HepG2 (cell line): Measurements from ENCODE around the gene VWA7. TPM values are rescaled to one million over a fixed set of nuclear protein-coding genes. Genes with fewer than 3 reads are reported as not detected.

ENCODE experiments used
- CCDC6 ChIP-seq: sonication (generic); formaldehyde crosslinking; IDR thresholded peaks from 2 replicates; pipeline ENCODE4 v1.8.1; 2022; ENCODE audit warnings: mild to moderate bottlenecking, missing genetic modification reagents, moderate library complexity
- GATA4 ChIP-seq: sonication (generic); IDR thresholded peaks from 2 replicates; pipeline ENCODE4 v1.6.1; 2016; ENCODE audit warnings: antibody characterized with exemption, low read depth, borderline replicate concordance
- HMG20A ChIP-seq: IDR thresholded peaks from 2 replicates; pipeline ENCODE4 v1.6.1; 2016; ENCODE audit warnings: borderline replicate concordance
- HNF1A ChIP-seq, 2 experiments: sonication (generic) in 1 of 2; formaldehyde crosslinking in 1 of 2; IDR thresholded peaks; 2 replicates each; pipeline versions ENCODE4 v1.4.0 to v1.6.1; 2016 to 2020; ENCODE audit warnings: borderline replicate concordance in 1 of 2, low read depth in 1 of 2, mild to moderate bottlenecking in 1 of 2, missing genetic modification reagents in 1 of 2
- IKZF4 ChIP-seq: sonication (generic); formaldehyde crosslinking; IDR thresholded peaks from 2 replicates; pipeline ENCODE4 v1.5.1; 2020; ENCODE audit warnings: borderline replicate concordance, mild to moderate bottlenecking, low read depth, missing genetic modification reagents; ENCODE audit errors: not compliant biosample characterization
- MAZ ChIP-seq, 2 experiments: sonication (generic) in 1 of 2; formaldehyde crosslinking in 1 of 2; IDR thresholded peaks; 2 replicates each; pipeline versions ENCODE4 v1.5.0 to v1.6.1; 2012 to 2020; ENCODE audit warnings: low read depth in 2 of 2, mild to moderate bottlenecking in 2 of 2, borderline replicate concordance in 1 of 2, improper control_type of control experiment in 1 of 2, low read length in 1 of 2, missing genetic modification reagents in 1 of 2, moderate library complexity in 1 of 2
- MXD1 ChIP-seq: sonication (generic); formaldehyde crosslinking; IDR thresholded peaks from 2 replicates; pipeline ENCODE4 v1.4.0; 2020; ENCODE audit warnings: mild to moderate bottlenecking, missing genetic modification reagents
- NCOA2 ChIP-seq: sonication (generic); formaldehyde crosslinking; IDR thresholded peaks from 2 replicates; pipeline ENCODE4 v1.8.0; 2022; ENCODE audit warnings: inconsistent platforms
- NR2F6 ChIP-seq, 2 experiments: IDR thresholded peaks; 2 replicates each; pipeline ENCODE4 v1.6.1; 2016; ENCODE audit warnings: antibody characterized with exemption in 1 of 2, mild to moderate bottlenecking in 1 of 2
- PRMT3 ChIP-seq: sonication (generic); formaldehyde crosslinking; IDR thresholded peaks from 2 replicates; pipeline ENCODE4 v1.8.1; 2022; ENCODE audit warnings: low read depth, mild to moderate bottlenecking, moderate library complexity, missing genetic modification reagents, borderline replicate concordance
- SNAPC5 ChIP-seq: sonication (generic); formaldehyde crosslinking; IDR thresholded peaks from 2 replicates; pipeline ENCODE4 v1.8.1; 2023; ENCODE audit warnings: mild to moderate bottlenecking, missing genetic modification reagents, borderline replicate concordance
- THAP11 ChIP-seq: IDR thresholded peaks from 2 replicates; pipeline ENCODE4 v1.6.1; 2016; ENCODE audit warnings: missing biosample characterization, missing genetic modification reagents
- ZC3H4 ChIP-seq: sonication (generic); formaldehyde crosslinking; IDR thresholded peaks from 2 replicates; pipeline ENCODE4 v1.4.0; 2020; ENCODE audit warnings: missing genetic modification reagents, borderline replicate concordance
- ZFAT ChIP-seq: sonication (generic); formaldehyde crosslinking; conservative IDR thresholded peaks from 2 replicates; pipeline ENCODE4 v1.8.1; 2023; ENCODE audit warnings: missing genetic modification reagents, inconsistent platforms
- ZNF251 ChIP-seq: sonication (generic); formaldehyde crosslinking; IDR thresholded peaks from 2 replicates; pipeline ENCODE4 v1.9.0; 2021; ENCODE audit warnings: mild to moderate bottlenecking, missing genetic modification reagents
- ZNF749 ChIP-seq: sonication (generic); formaldehyde crosslinking; IDR thresholded peaks from 2 replicates; pipeline ENCODE4 v1.8.0; 2022; ENCODE audit warnings: mild to moderate bottlenecking, missing genetic modification reagents, moderate library complexity, borderline replicate concordance
- polyA plus RNA-seq, 8 experiments: library from polyadenylated mRNA; depleted of rRNA in 3 of 8; stranded (reverse) in 7 of 8; unstranded in 1 of 8; fragments of >200 nt; fragmentation: Illumina TruSeq in 4 of 8; extraction: Trizol in 4 of 8; gene quantifications; 2 replicates each; pipeline versions ENCODE4 v1.2.1 to v1.2.3, GENCODE V29; 2011 to 2016; ENCODE audit warnings: low read depth in 4 of 8, missing spikeins in 1 of 8, mixed read lengths in 1 of 8; ENCODE audit not compliant: insufficient read depth in 1 of 8
- total RNA-seq, 5 experiments: library from RNA; depleted of rRNA; stranded (reverse); fragments of >200 nt; fragmentation: Illumina TruSeq; extraction: Trizol; gene quantifications; 2 replicates each; pipeline ENCODE4 v1.2.3, GENCODE V29; 2016; ENCODE audit warnings: low read depth in 1 of 5
- TF ChIP-seq, protein P1 (sequence below): sonication (generic); formaldehyde crosslinking; IDR thresholded peaks from 2 replicates; pipeline ENCODE4 v1.5.0; 2020; ENCODE audit warnings: mild to moderate bottlenecking, missing genetic modification reagents
- TF ChIP-seq, protein P2 (sequence below): sonication (generic); formaldehyde crosslinking; IDR thresholded peaks from 2 replicates; pipeline ENCODE4 v1.4.0; 2020; ENCODE audit warnings: mild to moderate bottlenecking, missing genetic modification reagents

VWA7 gene
- total and polyA plus RNA-seq, 2 of the 13 experiments (the other 11 are each of a cell fraction or from before 2014, with no cell fraction given): 0.86 to 3.3 TPM

- TF ChIP-seq HNF1A (IDR thresholded peaks at IDR 0.05; ENCODE audit: low read depth): peak; percentile 99
- TF ChIP-seq HNF1A (CRISPR knock-in tag; IDR thresholded peaks at IDR 0.05; ENCODE audit: borderline replicate concordance): peak; percentile 99
- peak; percentile 16 for TF ChIP-seq IKZF4
- peak; percentile 41; the same call in 1 of the 2 replicates for TF ChIP-seq GATA4
- TF ChIP-seq ZNF251 (CRISPR knock-in tag): no peak
- no peak for TF ChIP-seq ZNF749
- TF ChIP-seq ZC3H4 (CRISPR knock-in tag): no peak; the same call in none of the 2 replicates
- no peak for TF ChIP-seq MXD1 (CRISPR knock-in tag)
- peak; percentile 34; the same call in 1 of the 2 replicates for TF ChIP-seq MAZ (IDR thresholded peaks at IDR 0.05; ENCODE audit: borderline replicate concordance, low read depth, low read length)
- peak; percentile 79 for TF ChIP-seq MAZ (CRISPR knock-in tag; IDR thresholded peaks at IDR 0.05; ENCODE audit: low read depth)
- TF ChIP-seq SNAPC5: peak; percentile 87; the same call in 1 of the 2 replicates
- no peak for TF ChIP-seq CCDC6 (CRISPR knock-in tag)
- no peak for TF ChIP-seq ZFAT (CRISPR knock-in tag)
- TF ChIP-seq THAP11 (CRISPR knock-in tag): peak; percentile 60; the same call in 1 of the 2 replicates
- TF ChIP-seq PRMT3: no peak
- peak; percentile 69; the same call in 1 of the 2 replicates for TF ChIP-seq NR2F6 (IDR thresholded peaks at IDR 0.05)
- peak; percentile 76 for TF ChIP-seq NR2F6 (CRISPR knock-in tag; IDR thresholded peaks at IDR 0.05)
- peak; percentile 27; the same call in 1 of the 2 replicates for TF ChIP-seq HMG20A (CRISPR knock-in tag)
- TF ChIP-seq NCOA2 (CRISPR knock-in tag): peak; percentile 89
- TF ChIP-seq, protein P1, sequence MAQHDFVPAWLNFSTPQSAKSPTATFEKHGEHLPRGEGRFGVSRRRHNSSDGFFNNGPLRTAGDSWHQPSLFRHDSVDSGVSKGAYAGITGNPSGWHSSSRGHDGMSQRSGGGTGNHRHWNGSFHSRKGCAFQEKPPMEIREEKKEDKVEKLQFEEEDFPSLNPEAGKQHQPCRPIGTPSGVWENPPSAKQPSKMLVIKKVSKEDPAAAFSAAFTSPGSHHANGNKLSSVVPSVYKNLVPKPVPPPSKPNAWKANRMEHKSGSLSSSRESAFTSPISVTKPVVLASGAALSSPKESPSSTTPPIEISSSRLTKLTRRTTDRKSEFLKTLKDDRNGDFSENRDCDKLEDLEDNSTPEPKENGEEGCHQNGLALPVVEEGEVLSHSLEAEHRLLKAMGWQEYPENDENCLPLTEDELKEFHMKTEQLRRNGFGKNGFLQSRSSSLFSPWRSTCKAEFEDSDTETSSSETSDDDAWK (CRISPR knock-in tag): no peak
- TF ChIP-seq, protein P2, sequence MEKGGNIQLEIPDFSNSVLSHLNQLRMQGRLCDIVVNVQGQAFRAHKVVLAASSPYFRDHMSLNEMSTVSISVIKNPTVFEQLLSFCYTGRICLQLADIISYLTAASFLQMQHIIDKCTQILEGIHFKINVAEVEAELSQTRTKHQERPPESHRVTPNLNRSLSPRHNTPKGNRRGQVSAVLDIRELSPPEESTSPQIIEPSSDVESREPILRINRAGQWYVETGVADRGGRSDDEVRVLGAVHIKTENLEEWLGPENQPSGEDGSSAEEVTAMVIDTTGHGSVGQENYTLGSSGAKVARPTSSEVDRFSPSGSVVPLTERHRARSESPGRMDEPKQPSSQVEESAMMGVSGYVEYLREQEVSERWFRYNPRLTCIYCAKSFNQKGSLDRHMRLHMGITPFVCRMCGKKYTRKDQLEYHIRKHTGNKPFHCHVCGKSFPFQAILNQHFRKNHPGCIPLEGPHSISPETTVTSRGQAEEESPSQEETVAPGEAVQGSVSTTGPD (CRISPR knock-in tag): 0 out of 2 replicates have a peak, but pooled peaks have one; percentile 37
These were observed 38.8 kb downstream of the VWA7 start (continued) for GRCh38 chr6:31737991-31738979.
